HEK293 (cell line): ENCODE results near the gene DIP2C.

ENCODE experiments used
- ZNF23 ChIP-seq: fragments of 450-650 bp; formaldehyde crosslinking; IDR thresholded peaks from 2 replicates; pipeline ENCODE4 v1.5.1; 2016; ENCODE audit warnings: missing biosample characterization, missing genetic modification characterization, borderline replicate concordance
- ZNF292 ChIP-seq: fragments of 450-650 bp; formaldehyde crosslinking; IDR thresholded peaks from 2 replicates; pipeline ENCODE4 v1.5.1; 2016; ENCODE audit warnings: low read depth, missing biosample characterization, missing genetic modification characterization, borderline replicate concordance

DNA sequence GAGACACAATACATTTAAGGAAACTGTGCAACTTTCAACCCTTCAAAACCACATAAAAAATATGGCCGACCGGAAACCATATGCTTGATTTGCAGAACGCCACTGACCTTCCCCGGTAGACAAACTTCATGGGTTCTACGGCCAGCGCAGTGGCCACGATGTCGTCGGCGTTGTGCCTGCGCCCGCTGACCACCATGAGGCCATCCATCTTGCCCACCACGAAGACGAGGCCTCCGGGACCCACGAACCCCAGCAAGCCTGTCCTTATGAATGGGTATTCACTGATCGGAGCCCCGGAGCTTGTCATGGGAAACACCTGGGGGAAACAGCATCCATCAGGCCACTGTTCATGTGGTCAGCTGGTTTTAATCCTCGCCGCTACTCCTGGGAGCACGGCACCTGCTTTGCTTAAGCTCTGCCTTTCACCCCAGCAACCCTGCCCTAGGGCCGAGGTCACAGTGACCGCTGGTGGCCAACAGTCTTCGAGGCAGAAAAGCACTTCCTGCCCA, 325.1 kb downstream of the DIP2C start:
- no peak for TF ChIP-seq ZNF292 (tag by site-specific recombination)
- no peak for TF ChIP-seq ZNF23 (tag by site-specific recombination)
